ENCODE measurements around the gene C11orf86.
"Not testable (repeated sequence)": the region's sequence is repeated elsewhere in the genome, so short reads cannot be mapped to it uniquely, and the experiment has no call there.

C11orf86 gene, protein sequence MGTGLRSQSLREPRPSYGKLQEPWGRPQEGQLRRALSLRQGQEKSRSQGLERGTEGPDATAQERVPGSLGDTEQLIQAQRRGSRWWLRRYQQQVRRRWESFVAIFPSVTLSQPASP

DNA sequence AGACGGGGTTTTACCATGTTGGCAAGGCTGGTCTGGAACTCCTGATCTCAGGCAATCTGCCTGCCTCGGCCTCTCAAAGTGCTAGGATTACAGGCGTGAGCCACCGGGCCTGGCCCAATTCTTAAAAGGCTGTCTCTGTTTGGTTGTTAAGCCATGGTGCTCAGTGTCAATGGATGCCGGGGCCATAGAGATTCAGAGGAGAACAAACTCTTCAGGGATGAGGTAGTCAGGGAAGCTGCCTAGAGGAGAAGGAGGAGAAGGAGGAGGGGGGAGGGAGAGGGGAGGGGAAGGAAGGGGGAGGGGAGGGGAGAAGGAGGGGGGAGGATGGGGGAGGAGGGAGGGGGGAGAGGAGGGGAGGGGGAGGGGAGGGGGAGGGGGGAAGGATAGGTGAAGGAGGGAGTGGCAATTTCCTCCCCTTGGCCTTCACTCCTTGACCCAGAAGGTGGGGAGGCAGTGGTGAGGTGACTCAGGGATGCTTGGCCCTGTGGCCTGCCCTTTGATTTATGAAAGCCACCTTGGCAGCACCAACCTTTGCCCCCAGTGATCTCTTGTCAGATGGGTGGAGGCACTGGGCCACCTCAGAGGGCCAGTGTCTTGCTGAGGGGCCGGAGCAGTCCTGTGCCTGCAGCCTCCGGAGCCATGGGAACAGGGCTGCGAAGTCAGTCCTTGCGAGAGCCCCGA lies at the start of gene C11orf86:
C11orf86 (plus strand) TSS at position 581 of the 681 bp plus-strand sequence; CDS start at position 640, 59 bp downstream.
- peak; percentile 40 for DNase-seq (ENCODE audit: low read depth)

DNA sequence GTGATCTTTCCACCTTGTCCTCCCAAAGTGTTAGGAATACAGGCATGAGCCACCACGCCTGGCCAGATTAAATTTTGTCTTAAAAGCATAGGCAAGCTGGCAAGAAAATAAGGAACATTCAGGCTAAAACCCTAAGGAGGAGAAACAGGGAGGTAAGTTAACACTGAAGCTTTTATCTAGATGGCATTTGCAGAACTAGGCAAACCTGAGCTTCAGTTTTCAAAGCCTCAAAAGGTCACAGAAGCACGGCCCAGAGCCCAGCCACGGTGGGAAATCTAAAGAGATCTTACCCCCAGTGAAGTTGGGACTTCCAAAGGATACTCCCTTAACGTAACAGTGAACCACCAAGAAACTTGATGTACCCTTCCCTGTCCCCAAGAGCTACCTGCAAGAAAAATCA lies 45.4 kb upstream of the C11orf86 start:
- no peak for DNase-seq (ENCODE audit: low read depth)

DNA sequence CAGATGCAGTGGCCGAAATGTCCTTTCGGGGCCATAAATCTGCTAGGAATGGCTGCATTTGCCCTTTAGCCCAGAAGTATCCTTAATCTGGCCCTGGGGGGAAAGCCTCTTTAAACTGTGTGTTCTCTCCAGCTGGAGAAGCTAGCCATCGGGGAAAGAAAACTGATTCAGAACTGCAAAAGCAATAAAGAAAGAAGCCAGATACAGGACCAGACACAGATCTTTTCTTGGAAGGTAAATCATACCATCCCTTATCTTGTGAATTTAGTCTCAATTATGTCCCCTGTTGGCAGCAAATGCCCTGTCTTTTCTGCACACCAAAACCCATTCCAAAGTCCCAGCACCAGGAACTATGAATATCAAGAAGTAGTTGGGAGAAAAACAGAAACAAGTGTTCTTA lies 42.6 kb upstream of the C11orf86 start:
- no peak for DNase-seq (ENCODE audit: low read depth)

DNA sequence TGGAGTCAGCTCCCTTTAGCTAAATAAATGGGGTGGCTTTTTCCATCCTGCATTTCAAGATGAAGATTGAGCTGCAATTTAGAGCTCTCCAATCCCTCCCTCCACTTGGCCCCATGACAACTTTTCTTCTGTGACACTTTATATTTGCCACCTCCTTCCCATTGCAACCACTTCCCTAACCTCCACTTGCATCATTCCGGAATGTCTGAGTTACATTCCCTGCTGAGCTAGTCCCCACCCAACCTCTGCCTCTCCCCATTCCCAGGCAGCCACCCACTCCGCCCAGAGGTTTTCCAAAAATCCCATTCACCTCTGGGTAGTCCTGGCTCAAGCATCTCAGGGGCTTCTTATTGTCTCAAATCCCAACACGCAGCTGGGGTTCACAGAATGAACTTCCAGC lies 41.6 kb upstream of the C11orf86 start:
- no peak for DNase-seq (ENCODE audit: low read depth)

DNA sequence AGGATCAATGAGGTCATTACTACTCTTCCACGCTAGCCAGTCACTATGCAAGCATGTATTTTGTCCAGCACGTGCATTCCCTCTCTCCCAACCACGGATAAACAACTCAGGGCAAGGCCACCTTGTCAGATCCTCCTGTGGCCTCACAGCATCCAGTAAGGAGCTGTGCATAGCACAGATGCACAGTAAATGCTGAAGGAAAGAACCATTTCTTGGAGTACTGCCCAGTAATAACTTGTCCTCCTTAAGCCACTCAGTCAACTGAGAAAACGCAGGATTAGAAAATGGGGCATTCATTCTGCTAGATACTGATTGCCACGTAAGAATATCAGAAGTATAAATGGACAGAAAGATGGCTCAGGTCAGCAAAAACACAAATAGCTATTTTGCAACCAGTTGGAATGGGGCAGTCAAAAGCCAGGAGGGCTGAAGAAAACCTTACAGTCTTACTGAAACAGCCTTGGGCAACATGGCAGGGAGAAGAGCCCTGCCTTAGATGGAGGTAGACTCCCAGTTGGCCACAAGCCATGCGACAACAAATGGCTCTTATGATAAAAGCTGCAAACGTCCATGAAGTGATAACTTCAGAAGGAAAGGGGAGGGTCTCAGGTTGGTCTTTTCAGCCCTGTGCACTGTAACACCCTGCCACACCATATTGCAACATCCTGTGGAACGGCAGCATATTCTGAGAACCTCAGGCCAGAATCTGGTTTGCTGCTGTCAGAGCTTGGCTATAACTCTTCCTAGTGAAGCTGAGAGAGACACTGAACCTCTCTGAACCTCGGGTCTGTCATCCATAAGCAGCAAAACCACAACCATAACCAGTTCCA lies 39.9 kb upstream of the C11orf86 start:
- DNase-seq (ENCODE audit: low read depth), result peak; percentile 96

DNA sequence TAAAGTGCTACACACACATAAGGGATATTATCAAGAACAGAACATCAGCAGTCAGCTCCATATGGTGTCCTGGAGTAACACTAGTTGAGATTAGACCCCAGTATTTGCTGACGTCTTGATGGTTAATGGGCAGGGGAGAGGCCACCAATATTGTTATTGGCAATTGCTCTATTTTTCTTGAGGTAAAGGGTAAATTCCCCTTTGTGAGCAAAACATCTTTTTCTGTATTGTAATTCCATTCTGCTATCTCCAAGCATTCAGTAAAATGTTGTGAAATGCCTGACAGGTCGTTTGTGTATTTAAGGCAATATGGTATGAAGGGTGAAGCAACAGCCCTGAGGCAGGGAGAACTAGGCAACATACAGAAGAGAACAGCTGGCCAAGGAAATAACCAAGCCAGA lies 38.8 kb upstream of the C11orf86 start:
- DNase-seq (ENCODE audit: low read depth), result peak; percentile 93

DNA sequence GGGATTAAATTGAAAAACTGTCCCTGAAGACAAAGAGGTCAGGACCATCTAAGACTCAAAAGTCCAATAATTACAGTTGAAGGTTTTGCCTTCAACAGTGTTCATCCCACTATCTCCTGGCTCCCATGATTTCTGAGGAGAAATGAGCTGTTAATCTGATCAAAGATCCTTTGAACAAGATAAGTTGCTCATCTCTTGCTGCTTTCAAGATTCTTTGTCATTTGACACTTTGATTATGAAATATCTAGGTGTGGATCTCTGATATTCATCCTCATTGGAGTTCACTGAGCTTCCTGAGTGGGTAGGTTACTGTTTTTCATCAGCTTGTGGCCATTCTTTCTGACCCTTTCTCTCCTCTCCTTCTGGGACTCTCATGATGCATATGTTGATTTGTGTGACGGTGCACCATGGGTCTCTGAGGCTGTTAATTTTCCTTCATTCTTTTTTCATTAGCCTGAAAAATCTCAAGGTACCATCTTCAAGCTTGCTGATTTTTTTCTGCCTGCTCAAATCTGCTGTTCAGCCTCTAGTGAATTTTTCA lies 37.8 kb upstream of the C11orf86 start:
- DNase-seq (ENCODE audit: low read depth), result no peak

DNA sequence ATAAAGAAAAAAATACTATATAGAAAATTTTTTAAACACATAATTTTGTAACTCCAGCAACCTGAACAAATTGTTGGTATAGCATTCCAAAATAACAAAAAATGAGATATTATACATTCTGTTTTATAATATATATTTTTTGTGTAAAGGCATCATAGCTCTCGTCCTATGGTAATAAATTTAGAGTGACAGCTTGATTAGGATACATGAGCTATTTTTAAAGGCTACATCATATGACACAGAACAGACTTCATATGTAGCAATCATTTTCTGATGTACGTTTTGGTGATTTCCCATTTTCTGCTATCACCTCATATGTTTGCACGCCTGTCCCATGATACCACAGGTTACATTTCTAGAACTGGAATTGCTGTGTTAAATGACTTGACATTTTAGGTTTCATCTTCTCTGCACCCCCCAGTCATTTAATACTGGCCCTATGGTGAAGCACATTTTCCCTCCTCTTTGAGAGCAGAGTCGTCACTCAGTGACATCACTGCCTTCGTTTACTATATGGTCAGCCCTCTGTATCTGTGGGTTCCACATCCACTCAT lies 36.4 kb upstream of the C11orf86 start:
- no peak for DNase-seq (ENCODE audit: low read depth)

DNA sequence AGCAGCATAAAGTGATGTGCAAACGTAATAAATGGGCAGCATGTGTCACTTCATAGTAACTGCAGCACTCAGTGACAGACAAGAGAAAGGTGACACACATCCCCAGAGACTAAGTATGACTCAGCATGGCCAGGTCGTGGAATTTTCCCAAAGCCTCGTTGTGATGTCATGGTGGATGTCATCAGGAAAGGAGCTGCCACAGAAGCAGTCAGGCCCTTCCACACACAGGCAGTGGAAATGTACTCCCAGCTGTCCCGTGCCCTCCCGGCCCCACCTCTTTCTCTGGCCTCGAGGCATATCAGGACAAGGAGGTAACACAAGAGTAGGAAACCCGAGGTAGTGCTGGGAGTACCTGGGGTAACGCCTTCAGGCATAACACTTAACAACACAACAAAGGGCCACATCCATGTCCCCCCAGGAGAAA lies 25.0 kb upstream of the C11orf86 start:
- DNase-seq (ENCODE audit: low read depth), result peak; percentile 64

DNA sequence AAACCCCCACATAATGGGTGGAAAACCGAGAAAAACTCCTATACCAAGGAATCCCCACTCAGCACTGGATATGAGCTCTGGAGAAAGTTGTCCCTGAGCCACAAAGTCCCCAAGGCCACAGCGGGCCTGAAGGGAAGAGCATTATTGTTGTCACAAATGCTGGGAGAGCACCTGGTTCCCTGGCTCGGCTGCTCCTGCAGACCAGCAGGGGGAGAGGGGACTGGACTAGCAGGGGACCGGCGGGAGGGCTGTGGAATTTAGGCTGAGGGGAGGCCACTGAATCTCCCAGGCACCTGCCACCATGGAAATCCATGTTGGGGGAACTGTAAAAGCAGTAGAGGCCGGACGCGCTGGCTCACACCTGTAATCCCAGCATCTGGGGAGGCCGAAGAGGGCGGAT lies 24.0 kb upstream of the C11orf86 start:
- no peak for DNase-seq (ENCODE audit: low read depth)

DNA sequence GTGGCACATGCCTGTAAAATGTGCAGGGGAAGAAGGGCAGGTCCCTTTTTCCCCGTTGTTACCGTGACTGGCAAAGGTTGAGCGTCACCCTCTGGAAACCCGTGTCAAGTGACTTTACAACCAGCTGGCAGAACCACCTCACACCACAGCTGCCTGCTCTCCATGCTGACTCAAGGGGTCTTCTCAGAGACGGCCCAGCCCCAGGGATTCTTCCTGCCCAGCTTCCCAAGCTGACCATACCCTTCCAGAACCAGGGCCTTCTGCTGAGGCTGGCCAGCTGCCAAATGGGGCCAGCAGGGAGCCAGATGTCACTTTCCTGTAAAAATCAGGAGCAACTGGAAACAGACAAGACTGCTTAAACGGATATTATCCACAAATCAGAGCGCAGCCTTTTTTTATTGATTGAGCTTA lies 23.2 kb upstream of the C11orf86 start:
- no peak for DNase-seq (ENCODE audit: low read depth)

DNA sequence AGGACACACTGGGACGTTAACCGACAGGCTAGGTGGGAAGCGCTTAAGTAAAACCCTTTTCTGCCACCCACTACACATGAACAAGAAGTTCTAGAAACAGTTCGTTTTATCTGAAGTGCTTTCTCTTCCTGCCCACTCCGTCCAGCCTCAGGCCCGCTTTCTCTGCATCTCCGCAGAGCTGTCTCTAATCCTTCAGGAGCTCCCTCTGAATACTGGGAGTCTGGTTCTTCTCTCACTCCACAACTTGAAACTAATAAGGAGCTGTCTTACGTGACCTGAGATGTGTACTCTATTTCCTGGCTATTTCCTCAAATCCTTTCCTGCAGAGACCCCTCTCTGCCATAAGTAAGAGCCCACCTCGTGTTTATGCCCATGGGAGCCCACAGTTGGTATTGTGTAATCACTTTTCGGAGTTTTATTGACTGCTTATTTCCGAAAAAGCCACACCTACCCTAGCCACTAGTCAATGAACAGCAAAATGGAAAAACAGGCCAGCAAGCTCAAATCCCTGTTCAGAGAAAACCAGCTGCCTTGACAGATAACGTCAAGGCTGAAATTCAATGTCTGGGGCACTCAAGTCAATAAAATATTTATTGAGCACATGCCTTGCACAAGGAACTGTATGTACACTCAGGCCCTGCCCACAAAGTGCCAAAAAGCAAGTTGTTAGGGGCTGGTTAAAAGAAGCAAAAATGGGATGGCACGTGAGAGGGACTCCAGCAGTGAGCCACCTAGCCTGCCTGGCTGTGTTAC lies 21.8 kb upstream of the C11orf86 start:
- DNase-seq (ENCODE audit: low read depth), result no peak

DNA sequence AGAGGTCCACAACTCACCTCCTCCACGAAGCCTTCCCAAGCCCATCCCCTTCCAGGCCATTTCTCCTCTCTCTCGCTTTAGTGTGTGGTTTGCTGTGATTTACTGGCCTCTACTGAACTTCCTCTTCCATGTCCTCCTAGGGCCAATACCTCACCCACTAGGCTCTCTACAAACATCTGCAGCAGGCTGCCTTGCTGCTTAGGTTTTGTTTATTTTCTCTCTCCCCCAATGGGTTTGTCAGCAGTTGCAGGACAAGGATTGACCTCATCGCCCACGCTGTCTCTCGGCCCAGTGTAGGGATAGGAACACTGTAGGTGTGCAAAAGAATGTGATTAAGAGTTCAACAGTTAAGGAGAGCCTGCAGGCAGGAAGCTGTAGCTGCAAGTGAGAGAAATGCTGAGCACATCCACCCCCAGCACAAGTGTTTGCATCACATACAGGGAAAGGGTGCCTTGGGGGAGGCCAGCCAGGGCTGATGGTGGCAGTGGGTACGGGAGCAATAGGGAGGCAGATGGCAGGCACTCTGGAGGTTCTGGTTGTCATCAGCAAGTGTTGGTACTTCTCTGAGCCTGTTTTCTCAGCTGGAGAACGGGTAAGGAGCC lies 18.3 kb upstream of the C11orf86 start:
- DNase-seq (ENCODE audit: low read depth), result peak; percentile 74

DNA sequence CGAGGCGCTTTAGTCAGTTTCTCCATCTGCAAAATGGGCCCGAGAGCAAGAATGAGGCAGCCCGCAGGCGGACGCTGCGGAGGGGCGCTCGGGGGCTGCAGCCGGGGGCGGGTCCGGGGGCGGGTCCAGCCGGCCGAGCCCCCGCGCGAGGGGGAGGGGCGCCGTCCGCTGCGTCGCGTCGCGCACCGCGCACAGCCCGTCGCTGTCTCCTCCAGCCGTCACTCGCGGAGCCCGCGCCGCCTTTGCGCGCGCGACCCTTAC lies 17.2 kb upstream of the C11orf86 start:
- DNase-seq (ENCODE audit: low read depth), result no peak

DNA sequence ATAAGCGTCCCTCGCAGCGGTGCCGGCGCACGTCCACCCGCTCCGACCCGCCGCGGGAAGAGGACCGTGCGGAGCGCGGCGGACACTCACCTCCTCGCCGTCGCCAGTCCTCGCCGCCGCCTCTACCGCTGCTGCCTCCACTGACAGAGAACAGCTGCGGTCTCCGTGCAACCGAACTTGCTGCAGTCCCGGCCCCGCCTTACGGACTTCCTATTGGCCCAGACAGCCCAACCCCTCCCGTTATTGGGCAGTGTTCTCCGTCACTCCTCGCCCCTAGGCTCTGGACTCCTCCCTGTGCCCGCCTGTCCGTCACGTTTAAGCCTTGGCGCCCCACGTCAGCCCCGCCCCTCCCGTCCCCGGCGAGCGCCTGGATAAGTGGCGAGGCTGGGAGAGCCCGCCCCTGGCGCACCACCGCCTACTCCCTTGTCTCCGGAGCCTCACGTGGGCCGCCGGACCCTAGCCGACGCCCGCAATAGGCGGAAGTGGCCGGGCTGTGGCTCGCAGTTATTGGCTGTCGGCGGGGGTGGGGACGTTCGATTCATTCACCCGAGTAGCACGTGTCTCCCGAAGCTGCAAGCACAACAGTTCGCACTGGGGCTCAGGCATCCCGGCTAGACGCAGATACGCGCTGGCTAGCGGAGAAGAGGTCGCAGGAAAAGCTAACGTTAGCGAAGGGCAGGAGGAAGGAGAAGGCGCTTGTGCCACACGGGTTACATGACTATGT lies 16.7 kb upstream of the C11orf86 start, which contains the start of gene PC:
PC (minus strand) TSS at position 152 of the 724 bp plus-strand sequence. CDS start 86,224 bp downstream, outside the sequence.
- peak; percentile 100 for DNase-seq (ENCODE audit: low read depth)

DNA sequence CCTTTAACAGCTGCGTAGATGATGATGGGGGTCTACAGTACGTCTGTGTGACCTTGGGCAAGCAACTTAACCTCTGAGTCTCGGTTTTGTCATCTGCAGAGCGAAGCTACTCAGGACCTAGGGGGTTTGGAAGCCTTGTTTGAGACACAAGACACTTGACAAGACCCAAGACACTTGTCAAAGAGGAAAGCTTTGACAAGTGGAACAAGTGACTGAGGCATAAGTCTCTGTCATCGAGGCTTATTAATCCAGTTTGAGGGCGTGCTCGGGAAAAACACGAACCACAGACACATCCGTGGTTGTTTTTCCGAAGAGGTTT lies 16.2 kb upstream of the C11orf86 start:
- no peak for DNase-seq (ENCODE audit: low read depth)

DNA sequence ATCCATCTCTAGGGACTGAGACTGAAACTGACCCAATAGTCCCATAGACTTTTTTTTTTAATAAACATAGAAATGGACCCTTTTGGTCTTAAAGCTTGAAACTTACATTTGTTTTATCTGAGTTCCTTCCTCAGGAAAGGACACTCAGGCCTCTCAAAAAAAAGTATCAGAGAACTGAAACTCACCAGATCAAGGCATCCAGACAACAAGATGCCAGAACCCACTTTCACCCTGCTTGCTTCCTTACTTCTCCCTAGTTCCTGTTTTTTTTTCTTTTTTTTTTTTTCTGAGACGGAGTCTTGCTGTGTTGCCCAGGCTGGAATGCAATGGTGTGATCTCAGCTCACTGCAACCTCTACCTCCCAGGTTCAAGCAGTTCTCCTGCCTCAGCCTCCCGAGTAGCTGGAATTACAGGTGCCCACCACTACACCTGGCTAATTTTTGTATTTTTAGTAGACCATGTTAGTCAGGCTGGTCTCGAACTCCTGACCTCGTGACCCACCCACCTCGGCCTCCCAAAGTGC lies 13.4 kb upstream of the C11orf86 start:
- not testable (repeated sequence) for DNase-seq (ENCODE audit: low read depth)

DNA sequence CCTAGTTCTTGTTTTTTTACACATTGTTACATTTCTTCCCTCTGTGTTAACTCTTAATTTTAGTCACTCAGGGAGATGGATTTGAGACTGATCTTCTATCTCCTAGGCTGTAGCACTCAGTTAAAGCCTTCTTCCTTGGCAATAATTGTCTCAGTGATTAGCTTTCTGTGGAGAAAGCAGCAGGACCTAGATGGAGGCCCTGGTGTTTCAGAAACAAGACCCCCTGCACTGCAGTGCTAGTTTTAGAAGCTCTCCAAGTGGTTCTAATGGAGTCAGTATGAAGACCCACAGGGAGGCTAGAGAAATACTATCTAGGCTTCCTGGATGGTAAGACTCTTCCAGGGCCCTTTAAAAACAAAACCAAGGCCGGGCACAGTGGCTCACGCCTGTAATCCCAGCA lies 12.9 kb upstream of the C11orf86 start:
- DNase-seq (ENCODE audit: low read depth), result no peak

DNA sequence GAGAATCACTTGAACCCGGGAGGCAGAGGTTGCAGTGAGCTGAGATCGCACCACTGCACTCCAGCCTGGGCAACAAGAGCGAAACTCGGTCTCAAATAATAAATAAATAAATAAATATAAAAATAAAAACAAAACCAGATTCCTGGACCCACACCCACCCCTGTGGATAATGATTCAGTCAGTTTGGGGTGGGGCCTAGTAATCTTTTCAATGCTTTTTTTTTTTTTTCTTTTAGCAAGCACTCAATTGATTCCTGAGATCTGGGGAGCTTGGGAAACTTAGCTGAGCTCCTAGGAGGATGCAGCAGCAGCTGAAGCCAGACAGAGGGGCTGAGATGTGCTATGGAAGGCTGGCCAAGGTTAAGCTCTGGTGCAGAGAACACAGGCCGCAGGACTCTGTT lies 12.3 kb upstream of the C11orf86 start:
- DNase-seq (ENCODE audit: low read depth), result no peak

DNA sequence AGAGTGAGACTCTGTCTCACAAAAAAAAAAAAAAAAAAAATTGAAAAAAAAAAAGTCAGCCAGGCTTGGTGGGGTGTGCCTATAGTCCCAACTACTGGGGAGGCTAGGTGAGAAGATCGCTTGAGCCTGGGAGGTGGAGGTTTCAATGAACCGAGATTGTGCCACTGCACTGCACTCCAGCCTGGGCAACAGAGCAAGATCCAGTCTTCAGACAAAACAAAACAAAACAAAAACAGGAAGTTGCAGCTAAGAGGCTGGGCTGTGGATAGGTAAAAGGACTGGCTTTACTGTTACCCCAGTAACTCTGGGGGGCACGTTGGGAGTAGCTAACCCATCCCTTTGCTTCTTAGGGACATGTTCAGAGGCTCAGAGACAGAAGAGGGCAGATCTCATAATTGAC lies 10.6 kb upstream of the C11orf86 start:
- no peak for DNase-seq (ENCODE audit: low read depth)

DNA sequence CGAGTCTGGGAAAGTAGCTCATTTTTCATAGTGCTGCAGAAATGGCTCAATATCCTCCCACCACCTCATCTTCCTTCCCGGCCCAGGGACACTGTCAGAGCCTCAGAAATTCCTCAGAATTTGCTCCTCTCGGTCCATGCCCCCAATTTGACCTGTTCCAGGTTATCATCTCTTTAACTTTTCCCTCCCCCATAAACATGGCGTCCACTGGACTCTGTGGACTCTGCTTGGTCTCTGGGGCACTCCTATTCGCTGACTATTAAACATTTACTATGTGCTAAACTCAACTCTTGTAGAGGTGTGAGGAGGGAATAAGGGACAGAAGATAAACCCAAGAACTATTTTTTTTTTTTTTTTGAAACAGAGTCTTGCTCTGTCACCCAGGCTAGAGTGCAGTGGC lies 8.8 kb upstream of the C11orf86 start:
- DNase-seq (ENCODE audit: low read depth), result no peak
